ENCODE data around the gene H2AZ2. TPM values are rescaled to one million over a fixed set of nuclear protein-coding genes. Genes with fewer than 3 reads are reported as not detected.

Gene H2AZ2
- total and polyA plus RNA-seq, 8 donors = 32.4 to 194 (median 104) TPM

DNA sequence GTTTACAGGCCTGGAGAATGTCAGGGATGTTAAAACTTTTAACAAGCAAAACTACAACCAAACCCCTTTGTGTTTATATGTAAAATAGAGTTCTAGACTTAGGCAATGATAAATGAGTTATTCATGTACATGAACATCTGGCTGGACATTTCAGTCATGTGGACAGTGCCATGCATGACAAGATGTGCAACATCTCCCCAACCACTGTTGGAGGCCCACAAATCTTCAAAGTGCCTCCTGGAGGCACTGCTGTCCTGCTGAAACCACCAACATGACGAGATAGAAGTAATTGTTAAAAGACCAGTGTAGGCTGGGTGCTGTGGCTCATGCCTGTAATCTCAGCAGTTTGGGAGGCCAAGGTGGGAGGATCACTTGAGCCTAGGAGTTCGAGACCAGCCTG lies 33.0 kb downstream of the H2AZ2 start:
- H3K36me3 ChIP-seq = no peaks in the 10 kb centered on the region
- H3K4me1 ChIP-seq = no peaks in the 10 kb centered on the region
- no peak overlapping the region for H3K4me3 ChIP-seq
- intact Hi-C loops (cut with DNase I; ENCODE audit: low total_unique reads) = no loop called here
- DNase-seq = no peak
- no peak overlapping the region for H3K27ac ChIP-seq
- H3K27me3 ChIP-seq = no peaks in the 10 kb centered on the region
- no peaks in the 10 kb centered on the region for H3K9me3 ChIP-seq
- WGBS, 5 donors = 83 to 96% (median 93%) methylated on average over 2 of the region's 2 CpGs
- no peak for TF ChIP-seq POLR2A (IDR thresholded peaks at IDR 0.05)
- TF ChIP-seq POLR2AphosphoS5 (IDR thresholded peaks at IDR 0.05) = no peak
- TF ChIP-seq CTCF (IDR thresholded peaks at IDR 0.05) = no peak

- no peaks in the 10 kb centered on the region for H3K36me3 ChIP-seq
- no peaks in the 10 kb centered on the region for H3K27me3 ChIP-seq
- 91 to 96% (median 95%) methylated on average over 6 of the region's 6 CpGs for whole genome bisulfite sequencing, 5 donors
- H3K4me3 ChIP-seq = no peak overlapping the region
- TF ChIP-seq CTCF (IDR thresholded peaks at IDR 0.05) = no peak
- no peak for TF ChIP-seq POLR2A (IDR thresholded peaks at IDR 0.05)
- TF ChIP-seq POLR2AphosphoS5 (IDR thresholded peaks at IDR 0.05) = no peak
- TF ChIP-seq EP300 (IDR thresholded peaks at IDR 0.05) = no peak
- no peak overlapping the region for H3K27ac ChIP-seq
- H3K9me3 ChIP-seq = no peaks in the 10 kb centered on the region
- intact Hi-C loops (cut with DNase I; ENCODE audit: low total_unique reads) = no loop called here
- no peak for DNase-seq
- H3K4me1 ChIP-seq = no peaks in the 10 kb centered on the region
These were observed 36.3 kb downstream of the H2AZ2 start for GRCh38 chr7:44811571-44811970.

- intact Hi-C loops (cut with DNase I; ENCODE audit: low total_unique reads) = no loop called here
- Histone ChIP-seq H3K36me3 (no peaks in the 10 kb centered on the region), H3K9me3 (no peaks in the 10 kb centered on the region), H3K27ac (no peak overlapping the region), H3K27me3 (no peaks in the 10 kb centered on the region), H3K4me3 (no peak overlapping the region), H3K4me1 (no peaks in the 10 kb centered on the region)
- no peak for DNase-seq
- no peak for TF ChIP-seq EP300 (IDR thresholded peaks at IDR 0.05)
- TF ChIP-seq POLR2AphosphoS5 (IDR thresholded peaks at IDR 0.05) = no peak
- no peak for TF ChIP-seq POLR2A (IDR thresholded peaks at IDR 0.05)
- TF ChIP-seq CTCF (IDR thresholded peaks at IDR 0.05) = no peak
These were observed 36.8 kb downstream of the H2AZ2 start for GRCh38 chr7:44811093-44811492.

DNA sequence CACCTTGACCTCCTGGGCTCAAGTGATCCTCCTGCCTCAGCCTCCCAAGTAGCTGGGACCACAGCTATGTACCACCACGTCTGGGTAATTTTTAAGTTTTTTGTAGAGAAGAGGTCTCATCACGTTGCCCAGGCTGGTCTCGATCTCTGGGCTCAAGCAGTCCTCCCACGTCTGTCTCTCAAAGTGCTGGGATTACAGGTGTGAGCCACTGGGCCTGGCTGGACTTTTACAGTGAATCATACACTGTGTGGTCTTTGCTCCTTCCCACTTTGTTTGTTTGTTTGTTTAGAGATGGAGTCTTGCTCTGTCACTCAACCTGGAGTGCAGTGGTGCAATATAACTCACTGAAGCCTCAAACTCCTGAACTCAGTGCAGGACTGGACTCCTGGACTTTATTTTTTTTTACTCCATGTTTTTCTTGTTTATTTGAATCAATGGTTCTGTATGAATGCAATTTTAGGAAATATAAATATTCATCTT lies 38.9 kb downstream of the H2AZ2 start:
- Histone ChIP-seq H3K36me3 (peaks cover 4 to 17% (median 15%) of the 10 kb centered on the region in 4 donors), H3K4me1 (no peaks in the 10 kb centered on the region), H3K9me3 (no peaks in the 10 kb centered on the region), H3K27ac (no peak overlapping the region), H3K4me3 (no peak overlapping the region), H3K27me3 (no peaks in the 10 kb centered on the region)
- intact Hi-C loops (cut with DNase I; ENCODE audit: low total_unique reads) = no loop called here
- TF ChIP-seq POLR2A (IDR thresholded peaks at IDR 0.05) = no peak
- no peak for TF ChIP-seq POLR2AphosphoS5 (IDR thresholded peaks at IDR 0.05)
- TF ChIP-seq EP300 (IDR thresholded peaks at IDR 0.05) = no peak
- no peak for TF ChIP-seq CTCF (IDR thresholded peaks at IDR 0.05)
- WGBS, 5 donors = 81 to 88% (median 87%) methylated on average over 4 of the region's 4 CpGs
- no peak for DNase-seq
